ENCODE results near the gene TREML2. TPM values are rescaled to one million over a fixed set of nuclear protein-coding genes. Genes with fewer than 3 reads are reported as not detected.

Gene TREML2
- total RNA-seq, 1 donor from 2014 or later: not detected

DNA sequence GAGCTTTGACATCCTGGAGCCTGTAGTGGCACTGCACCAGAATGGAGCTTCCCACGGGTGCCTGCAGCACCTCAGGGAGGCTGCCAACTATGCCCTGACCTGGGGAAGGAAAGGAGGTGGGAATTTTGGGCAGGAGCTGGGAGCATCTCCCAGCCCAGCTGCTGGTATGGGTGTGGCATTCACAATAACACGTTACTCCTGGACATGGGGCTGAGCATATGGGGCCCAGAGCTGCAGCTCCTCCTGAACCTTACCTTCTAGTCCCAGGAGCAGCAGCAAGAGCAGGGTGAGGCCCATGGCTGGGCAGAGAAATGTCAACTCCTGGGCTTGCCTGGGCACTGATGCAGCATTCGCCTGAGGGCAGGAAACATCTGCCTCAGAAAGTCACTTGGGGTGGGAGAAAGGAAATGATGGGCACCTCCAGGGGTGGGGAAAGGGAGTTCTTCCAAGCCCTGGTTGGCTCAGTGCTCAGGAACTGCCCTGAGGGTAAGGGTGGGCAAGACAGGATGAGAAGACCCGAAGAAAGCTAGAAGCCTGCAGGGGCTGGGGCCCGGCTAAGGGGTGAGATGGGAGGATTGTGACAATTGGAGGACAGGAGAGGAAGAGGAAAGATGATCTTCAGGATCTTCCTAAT lies 46.8 kb downstream of the TREML2 start, which contains the start of gene TREML1:
TREML1 (minus strand) TSS at position 356 of the 634 bp plus-strand sequence; CDS start at position 297, 59 bp downstream.
- no peak for DNase-seq (ENCODE audit: low read depth)

DNA sequence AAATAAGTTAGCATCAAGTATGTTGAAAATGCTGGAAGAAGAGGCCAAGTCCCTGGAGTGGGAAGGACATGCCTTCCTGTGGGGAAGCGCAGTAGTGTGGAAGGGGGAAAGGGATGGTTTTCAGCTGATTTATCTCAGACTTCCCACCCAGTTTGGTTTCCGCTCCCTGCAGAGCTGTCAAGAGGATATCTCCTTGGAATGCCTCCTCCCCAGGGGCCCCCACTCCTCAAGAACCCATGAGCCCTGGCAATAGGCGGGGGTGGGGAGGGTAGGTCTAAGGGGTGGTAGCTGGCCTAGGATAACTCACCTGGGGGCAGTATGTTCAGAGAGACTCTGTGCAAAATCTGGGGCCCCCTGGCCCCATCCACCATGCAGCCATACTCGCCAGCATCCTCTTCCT lies 47.5 kb downstream of the TREML2 start:
- DNase-seq (ENCODE audit: low read depth): no peak

DNA sequence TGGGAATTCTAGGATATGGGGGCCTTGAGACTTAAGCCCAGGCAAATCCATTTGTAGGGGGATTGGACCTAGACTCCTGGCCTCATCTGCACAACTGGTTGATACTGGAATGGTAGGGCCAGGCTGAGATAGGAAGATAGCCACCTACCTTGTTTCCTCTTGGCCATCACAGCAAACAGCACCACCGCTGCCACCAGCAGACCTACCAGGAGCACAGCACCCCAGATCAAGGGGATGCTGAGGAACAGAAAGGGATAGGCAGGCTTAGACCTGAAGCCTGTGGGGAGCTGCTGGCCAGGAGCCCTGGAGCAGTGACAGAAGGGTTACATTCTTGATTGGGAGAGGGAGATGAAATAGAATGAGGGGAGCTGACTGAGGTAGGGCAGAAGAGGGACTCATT lies 50.3 kb downstream of the TREML2 start:
- no peak for DNase-seq (ENCODE audit: low read depth)

DNA sequence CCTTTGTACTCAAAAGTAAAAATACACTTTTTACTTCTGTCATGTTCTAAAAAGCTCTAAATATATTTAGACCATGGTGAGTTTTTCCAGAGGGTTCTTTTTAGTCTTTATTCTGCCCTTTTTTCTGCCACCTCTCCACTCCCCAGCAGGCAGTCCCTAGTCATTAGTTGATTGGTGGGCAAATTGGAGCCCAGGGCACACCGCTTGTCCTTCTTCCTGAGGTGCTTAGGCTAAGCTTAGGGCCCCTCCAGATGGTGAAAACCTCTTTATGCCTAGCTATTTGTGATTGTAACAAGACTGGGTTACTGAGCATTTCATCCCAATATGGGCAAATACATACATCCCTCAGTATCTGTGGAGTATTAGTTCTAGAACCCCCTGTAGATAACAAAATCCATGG lies 53.0 kb downstream of the TREML2 start:
- no peak for DNase-seq (ENCODE audit: low read depth)

Other genes starting within 250 kb of the TREML2 start
- 2.3 and 2.7 TPM in 2 replicates for gene UNC5CL, start 161.9 kb downstream of the TREML2 start, total RNA-seq
- gene TSPO2, start 158.7 kb downstream of the TREML2 start, total RNA-seq: not detected in 2 replicates
- 110 and 231 TPM in 2 replicates for gene APOBEC2, start 147.9 kb downstream of the TREML2 start, total RNA-seq
- gene OARD1, start 128.8 kb downstream of the TREML2 start, total RNA-seq: 10.2 and 18.8 TPM in 2 replicates
- 17.2 and 20.9 TPM in 2 replicates for gene NFYA, start 128.2 kb downstream of the TREML2 start, total RNA-seq
- gene TREML1, start 46.8 kb downstream of the TREML2 start, total RNA-seq: not detected in 2 replicates
- 0.16 TPM in 1 of 2 replicates, not detected in the other for gene TREM2, start 38.0 kb downstream of the TREML2 start, total RNA-seq
- not detected in 2 replicates for gene TREML4, start 27.2 kb upstream of the TREML2 start, total RNA-seq
- not detected in 2 replicates for gene TREM1, start 85.5 kb upstream of the TREML2 start, total RNA-seq
- gene NCR2, start 134.5 kb upstream of the TREML2 start, total RNA-seq: not detected in 2 replicates

Measured in myocyte (in vitro differentiated cells).